ENCODE measurements around the gene RECQL5.

DNA sequence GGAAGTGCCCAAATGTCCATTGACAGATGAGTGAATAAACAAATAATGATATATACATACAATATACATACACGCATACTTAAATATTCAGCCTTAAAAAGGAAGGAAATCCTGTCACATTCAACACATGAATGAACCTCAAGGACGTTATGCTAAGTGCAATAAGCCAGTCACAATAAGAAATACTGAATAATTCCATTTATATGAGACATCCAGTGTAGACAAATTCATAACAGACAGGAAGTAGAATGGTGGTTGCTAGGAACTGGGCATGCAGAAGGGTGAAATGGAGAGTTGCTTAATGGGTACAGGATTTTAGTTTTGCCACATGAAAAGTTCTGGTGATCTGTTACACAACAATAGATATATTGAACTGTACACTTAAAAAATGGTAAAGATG lies 45.5 kb upstream of the RECQL5 start:
- TF ChIP-seq POLR2A (IDR thresholded peaks at IDR 0.05; ENCODE audit: low read depth, low read length) (no peak), POLR2AphosphoS5 (IDR thresholded peaks at IDR 0.05; ENCODE audit: low read depth, low read length) (no peak), TAF1 (IDR thresholded peaks at IDR 0.05; ENCODE audit: borderline replicate concordance, low read depth, low read length) (no peak)

Data from GM12892 (cell line).